ENCODE measurements around the gene GSG1L. TPM values are rescaled to one million over a fixed set of nuclear protein-coding genes. Genes with fewer than 3 reads are reported as not detected.

GSG1L gene
- total RNA-seq, 1 experiment from 2014 or later = not detected

- no peak overlapping the region for H3K4me3 Mint-ChIP-seq (ENCODE audit: low read depth, unreplicated experiment)
- H3K27ac Mint-ChIP-seq (ENCODE audit: unreplicated experiment) = no peak overlapping the region
- no peaks in the 10 kb centered on the region for H3K4me1 Mint-ChIP-seq (ENCODE audit: low read depth, unreplicated experiment)
- intact Hi-C loops (cut with micrococcal nuclease; ENCODE audit: unreplicated experiment) = no loop called here
- no peaks in the 10 kb centered on the region for H3K9me3 Mint-ChIP-seq (ENCODE audit: low read depth, unreplicated experiment)
- DNase-seq = no peak
- no TSS peak for BruUV-seq (replicated peaks)
- CTCF ChIA-PET = no interaction called here
- TF ChIP-seq CTCF (IDR thresholded peaks at IDR 0.05; ENCODE audit: unreplicated experiment) = no peak
- H3K36me3 Mint-ChIP-seq (ENCODE audit: insufficient read depth, unreplicated experiment) = peaks cover 31% of the 10 kb centered on the region
- H3K27me3 Mint-ChIP-seq (ENCODE audit: unreplicated experiment) = no peaks in the 10 kb centered on the region
Measured at GRCh38 chr16:28105954-28106353, 42.4 kb upstream of the GSG1L start.

GRCh38 chr16:28105297-28105696 lies 41.8 kb upstream of the GSG1L start:
- Mint-ChIP-seq H3K4me3 (ENCODE audit: low read depth, unreplicated experiment) (no peak overlapping the region), H3K27ac (ENCODE audit: unreplicated experiment) (no peak overlapping the region), H3K9me3 (ENCODE audit: low read depth, unreplicated experiment) (no peaks in the 10 kb centered on the region), H3K4me1 (ENCODE audit: low read depth, unreplicated experiment) (no peaks in the 10 kb centered on the region), H3K27me3 (ENCODE audit: unreplicated experiment) (no peaks in the 10 kb centered on the region), H3K36me3 (ENCODE audit: insufficient read depth, unreplicated experiment) (peaks cover 35% of the 10 kb centered on the region)
- CTCF ChIA-PET = no interaction called here
- intact Hi-C loops (cut with micrococcal nuclease; ENCODE audit: unreplicated experiment) = no loop called here
- DNase-seq = no peak
- no peak for TF ChIP-seq CTCF (IDR thresholded peaks at IDR 0.05; ENCODE audit: unreplicated experiment)
- BruUV-seq (replicated peaks) = no TSS peak

- intact Hi-C loops (cut with micrococcal nuclease; ENCODE audit: unreplicated experiment) = no loop called here
- Mint-ChIP-seq H3K4me3 (ENCODE audit: low read depth, unreplicated experiment) (no peak overlapping the region), H3K9me3 (ENCODE audit: low read depth, unreplicated experiment) (no peaks in the 10 kb centered on the region), H3K36me3 (ENCODE audit: insufficient read depth, unreplicated experiment) (peaks cover 40% of the 10 kb centered on the region), H3K4me1 (ENCODE audit: low read depth, unreplicated experiment) (no peaks in the 10 kb centered on the region), H3K27me3 (ENCODE audit: unreplicated experiment) (no peaks in the 10 kb centered on the region), H3K27ac (ENCODE audit: unreplicated experiment) (no peak overlapping the region)
- no TSS peak for BruUV-seq (replicated peaks)
- DNase-seq = no peak
- CTCF ChIA-PET = no interaction called here
- TF ChIP-seq CTCF (IDR thresholded peaks at IDR 0.05; ENCODE audit: unreplicated experiment) = no peak
Measured at GRCh38 chr16:28104404-28104803, 40.9 kb upstream of the GSG1L start.

- H3K36me3 Mint-ChIP-seq (ENCODE audit: insufficient read depth, unreplicated experiment) = peaks cover 42% of the 10 kb centered on the region
- no peaks in the 10 kb centered on the region for H3K27me3 Mint-ChIP-seq (ENCODE audit: unreplicated experiment)
- H3K4me3 Mint-ChIP-seq (ENCODE audit: low read depth, unreplicated experiment) = no peak overlapping the region
- CTCF ChIA-PET = no interaction called here
- no TSS peak for BruUV-seq (replicated peaks)
- H3K27ac Mint-ChIP-seq (ENCODE audit: unreplicated experiment) = no peak overlapping the region
- intact Hi-C loops (cut with micrococcal nuclease; ENCODE audit: unreplicated experiment) = no loop called here
- no peak for TF ChIP-seq CTCF (IDR thresholded peaks at IDR 0.05; ENCODE audit: unreplicated experiment)
- H3K9me3 Mint-ChIP-seq (ENCODE audit: low read depth, unreplicated experiment) = no peaks in the 10 kb centered on the region
- no peak for DNase-seq
- no peaks in the 10 kb centered on the region for H3K4me1 Mint-ChIP-seq (ENCODE audit: low read depth, unreplicated experiment)
Measured at GRCh38 chr16:28103516-28104170, 40.1 kb upstream of the GSG1L start.
